ENCODE data around the gene BNIP1. TPM values are rescaled to one million over a fixed set of nuclear protein-coding genes. Genes with fewer than 3 reads are reported as not detected.
"Not testable (repeated sequence)": the region's sequence is repeated elsewhere in the genome, so short reads cannot be mapped to it uniquely, and the experiment has no call there.

BNIP1 gene
- total RNA-seq, 1 experiment from 2014 or later, result 12.3 TPM

DNA sequence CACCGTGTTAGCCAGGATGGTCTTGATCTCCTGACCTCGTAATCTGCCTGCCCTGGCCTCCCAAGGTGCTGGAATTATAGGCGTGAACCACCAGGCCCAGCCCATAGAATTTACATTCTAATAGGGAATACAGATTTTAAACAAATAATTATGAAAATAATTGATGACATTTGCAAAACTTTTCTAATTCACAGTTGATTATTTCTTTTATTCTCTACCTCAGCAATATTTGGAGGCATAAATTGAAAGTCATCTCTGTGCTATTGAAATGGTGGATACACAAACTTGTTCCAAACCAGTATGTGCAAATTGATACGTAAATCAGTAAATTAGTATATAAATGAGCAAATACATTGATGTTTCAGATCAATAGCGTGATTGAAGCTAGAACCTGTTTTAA is 8.2 kb downstream of the BNIP1 start:
- H3K27me3 ChIP-seq (ENCODE audit: control insufficient read depth, insufficient read depth, low read length), result no peaks in the 10 kb centered on the region
- no TSS peak for BruUV-seq (replicated peaks)
- H3K36me3 ChIP-seq (ENCODE audit: control insufficient read depth, insufficient read depth, low read length), result no peaks in the 10 kb centered on the region; the same call in 1 of the 2 replicates
- H3K4me1 ChIP-seq (ENCODE audit: control insufficient read depth, insufficient read depth, low read length), result no peaks in the 10 kb centered on the region
- DNase-seq (ENCODE audit: low read depth, low spot score), result no peak
- no peak overlapping the region for H3K4me3 ChIP-seq (ENCODE audit: low read depth in 2 of 2, low read length in 2 of 2)
- in situ Hi-C loops (cut with HindIII; ENCODE audit: low pct_unique_long_range_greater_than_20kb, low sequenced_read_pairs) (no loop called here), intact Hi-C loops (cut with micrococcal nuclease; ENCODE audit: unreplicated experiment) (no loop called here)
- TF ChIP-seq, protein P1, sequence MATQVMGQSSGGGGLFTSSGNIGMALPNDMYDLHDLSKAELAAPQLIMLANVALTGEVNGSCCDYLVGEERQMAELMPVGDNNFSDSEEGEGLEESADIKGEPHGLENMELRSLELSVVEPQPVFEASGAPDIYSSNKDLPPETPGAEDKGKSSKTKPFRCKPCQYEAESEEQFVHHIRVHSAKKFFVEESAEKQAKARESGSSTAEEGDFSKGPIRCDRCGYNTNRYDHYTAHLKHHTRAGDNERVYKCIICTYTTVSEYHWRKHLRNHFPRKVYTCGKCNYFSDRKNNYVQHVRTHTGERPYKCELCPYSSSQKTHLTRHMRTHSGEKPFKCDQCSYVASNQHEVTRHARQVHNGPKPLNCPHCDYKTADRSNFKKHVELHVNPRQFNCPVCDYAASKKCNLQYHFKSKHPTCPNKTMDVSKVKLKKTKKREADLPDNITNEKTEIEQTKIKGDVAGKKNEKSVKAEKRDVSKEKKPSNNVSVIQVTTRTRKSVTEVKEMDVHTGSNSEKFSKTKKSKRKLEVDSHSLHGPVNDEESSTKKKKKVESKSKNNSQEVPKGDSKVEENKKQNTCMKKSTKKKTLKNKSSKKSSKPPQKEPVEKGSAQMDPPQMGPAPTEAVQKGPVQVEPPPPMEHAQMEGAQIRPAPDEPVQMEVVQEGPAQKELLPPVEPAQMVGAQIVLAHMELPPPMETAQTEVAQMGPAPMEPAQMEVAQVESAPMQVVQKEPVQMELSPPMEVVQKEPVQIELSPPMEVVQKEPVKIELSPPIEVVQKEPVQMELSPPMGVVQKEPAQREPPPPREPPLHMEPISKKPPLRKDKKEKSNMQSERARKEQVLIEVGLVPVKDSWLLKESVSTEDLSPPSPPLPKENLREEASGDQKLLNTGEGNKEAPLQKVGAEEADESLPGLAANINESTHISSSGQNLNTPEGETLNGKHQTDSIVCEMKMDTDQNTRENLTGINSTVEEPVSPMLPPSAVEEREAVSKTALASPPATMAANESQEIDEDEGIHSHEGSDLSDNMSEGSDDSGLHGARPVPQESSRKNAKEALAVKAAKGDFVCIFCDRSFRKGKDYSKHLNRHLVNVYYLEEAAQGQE (IDR thresholded peaks at IDR 0.05; ENCODE audit: insufficient read depth in 1 of 2, low read depth in 2 of 2, low read length in 1 of 2), result no peak
- TF ChIP-seq POLR2AphosphoS5 (IDR thresholded peaks at IDR 0.05; ENCODE audit: low read depth, low read length), result no peak
- TF ChIP-seq SIN3A (IDR thresholded peaks at IDR 0.05; ENCODE audit: borderline replicate concordance, insufficient read depth, low read depth, low read length), result no peak
- TF ChIP-seq, protein P2, sequence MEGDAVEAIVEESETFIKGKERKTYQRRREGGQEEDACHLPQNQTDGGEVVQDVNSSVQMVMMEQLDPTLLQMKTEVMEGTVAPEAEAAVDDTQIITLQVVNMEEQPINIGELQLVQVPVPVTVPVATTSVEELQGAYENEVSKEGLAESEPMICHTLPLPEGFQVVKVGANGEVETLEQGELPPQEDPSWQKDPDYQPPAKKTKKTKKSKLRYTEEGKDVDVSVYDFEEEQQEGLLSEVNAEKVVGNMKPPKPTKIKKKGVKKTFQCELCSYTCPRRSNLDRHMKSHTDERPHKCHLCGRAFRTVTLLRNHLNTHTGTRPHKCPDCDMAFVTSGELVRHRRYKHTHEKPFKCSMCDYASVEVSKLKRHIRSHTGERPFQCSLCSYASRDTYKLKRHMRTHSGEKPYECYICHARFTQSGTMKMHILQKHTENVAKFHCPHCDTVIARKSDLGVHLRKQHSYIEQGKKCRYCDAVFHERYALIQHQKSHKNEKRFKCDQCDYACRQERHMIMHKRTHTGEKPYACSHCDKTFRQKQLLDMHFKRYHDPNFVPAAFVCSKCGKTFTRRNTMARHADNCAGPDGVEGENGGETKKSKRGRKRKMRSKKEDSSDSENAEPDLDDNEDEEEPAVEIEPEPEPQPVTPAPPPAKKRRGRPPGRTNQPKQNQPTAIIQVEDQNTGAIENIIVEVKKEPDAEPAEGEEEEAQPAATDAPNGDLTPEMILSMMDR (IDR thresholded peaks at IDR 0.05), result no peak
- TF ChIP-seq TCF7L2 (IDR thresholded peaks at IDR 0.05; ENCODE audit: low read depth, low read length), result no peak
- CTCF ChIA-PET, result no interaction called here
- ATAC-seq, result no peak
- no peak overlapping the region for H3K27ac ChIP-seq (ENCODE audit: low read length)
- POLR2A ChIA-PET, result no interaction called here
- H3K9me3 ChIP-seq (ENCODE audit: control insufficient read depth, insufficient read depth, low read depth, low read length), result no peaks in the 10 kb centered on the region

DNA sequence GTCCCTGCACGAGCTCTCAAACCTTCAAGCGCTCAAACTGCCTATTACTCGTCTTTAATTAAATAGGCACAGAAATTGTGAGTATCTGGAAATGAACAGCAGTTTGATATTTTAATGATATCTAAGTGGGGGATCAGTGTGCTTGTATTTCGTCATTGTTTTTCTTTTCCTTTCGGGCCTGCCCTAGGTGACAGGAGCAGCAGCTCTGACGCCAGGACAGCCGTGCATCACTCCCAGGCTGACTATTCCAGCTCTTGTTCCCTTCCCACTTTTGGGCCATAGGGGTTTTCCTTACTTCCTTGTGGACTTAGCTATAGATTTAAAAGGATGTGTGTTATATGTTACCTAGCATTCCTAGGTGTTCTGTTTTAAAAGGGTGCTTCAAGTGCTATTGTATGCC is 9.5 kb downstream of the BNIP1 start:
- in situ Hi-C loops (cut with HindIII; ENCODE audit: low pct_unique_long_range_greater_than_20kb, low sequenced_read_pairs) (no loop called here), intact Hi-C loops (cut with micrococcal nuclease; ENCODE audit: unreplicated experiment) (no loop called here)
- Histone ChIP-seq H3K27ac (ENCODE audit: low read length) (no peak overlapping the region), H3K36me3 (ENCODE audit: control insufficient read depth, insufficient read depth, low read length) (no peaks in the 10 kb centered on the region; the same call in 1 of the 2 replicates), H3K9me3 (ENCODE audit: control insufficient read depth, insufficient read depth, low read depth, low read length) (no peaks in the 10 kb centered on the region), H3K27me3 (ENCODE audit: control insufficient read depth, insufficient read depth, low read length) (no peaks in the 10 kb centered on the region), H3K4me1 (ENCODE audit: control insufficient read depth, insufficient read depth, low read length) (no peaks in the 10 kb centered on the region), H3K4me3 (ENCODE audit: low read depth in 2 of 2, low read length in 2 of 2) (no peak overlapping the region)
- DNase-seq (ENCODE audit: low read depth, low spot score), result no peak
- TF ChIP-seq, protein P1 (IDR thresholded peaks at IDR 0.05; ENCODE audit: insufficient read depth in 1 of 2, low read depth in 2 of 2, low read length in 1 of 2), result no peak
- no peak for TF ChIP-seq POLR2AphosphoS5 (IDR thresholded peaks at IDR 0.05; ENCODE audit: low read depth, low read length)
- no peak for TF ChIP-seq TCF7L2 (IDR thresholded peaks at IDR 0.05; ENCODE audit: low read depth, low read length)
- ChIA-PET POLR2A (no interaction called here), CTCF (no interaction called here)
- no peak for ATAC-seq
- no TSS peak for BruUV-seq (replicated peaks)

DNA sequence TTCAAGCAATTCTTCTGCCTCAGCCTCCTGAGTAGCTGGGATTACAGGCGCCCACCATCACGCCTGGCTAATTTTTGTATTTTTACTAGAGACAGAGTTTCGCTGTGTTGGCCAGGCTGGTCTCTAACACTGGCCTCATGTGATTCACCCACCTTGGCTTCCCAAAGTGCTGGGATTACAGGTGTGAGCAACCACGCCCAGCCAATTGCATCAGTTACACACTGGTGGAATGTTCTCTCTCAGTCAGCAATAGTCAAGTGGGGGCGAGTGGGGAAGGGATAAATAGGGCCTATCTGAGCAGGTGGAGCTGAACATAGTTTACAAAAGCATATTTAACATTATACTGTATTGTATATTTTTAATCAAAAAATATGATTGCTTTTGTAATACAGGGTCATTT is 10.3 kb downstream of the BNIP1 start:
- H3K36me3 ChIP-seq (ENCODE audit: control insufficient read depth, insufficient read depth, low read length); H3K9me3 ChIP-seq (ENCODE audit: control insufficient read depth, insufficient read depth, low read depth, low read length); H3K4me1 ChIP-seq (ENCODE audit: control insufficient read depth, insufficient read depth, low read length); H3K27me3 ChIP-seq (ENCODE audit: control insufficient read depth, insufficient read depth, low read length); H3K27ac ChIP-seq (ENCODE audit: low read length); DNase-seq (ENCODE audit: low read depth, low spot score); H3K4me3 ChIP-seq (ENCODE audit: low read depth in 2 of 2, low read length in 2 of 2); intact Hi-C loops (cut with micrococcal nuclease; ENCODE audit: unreplicated experiment); POLR2A ChIA-PET; in situ Hi-C loops (cut with HindIII; ENCODE audit: low pct_unique_long_range_greater_than_20kb, low sequenced_read_pairs); ATAC-seq; BruUV-seq (replicated peaks): not testable (repeated sequence)
- CTCF ChIA-PET, result interaction anchor here (0.6 kb wide), 1 partner anchor 13 kb away, joined by 5 read pairs; no protein-coding TSS in a partner anchor

Data from Panc1 (cell line).